ENCODE data around the gene LTC4S. TPM values are rescaled to one million over a fixed set of nuclear protein-coding genes. Genes with fewer than 3 reads are reported as not detected.

Gene LTC4S
- total RNA-seq, 1 experiment from 2014 or later: 2.4 TPM

DNA sequence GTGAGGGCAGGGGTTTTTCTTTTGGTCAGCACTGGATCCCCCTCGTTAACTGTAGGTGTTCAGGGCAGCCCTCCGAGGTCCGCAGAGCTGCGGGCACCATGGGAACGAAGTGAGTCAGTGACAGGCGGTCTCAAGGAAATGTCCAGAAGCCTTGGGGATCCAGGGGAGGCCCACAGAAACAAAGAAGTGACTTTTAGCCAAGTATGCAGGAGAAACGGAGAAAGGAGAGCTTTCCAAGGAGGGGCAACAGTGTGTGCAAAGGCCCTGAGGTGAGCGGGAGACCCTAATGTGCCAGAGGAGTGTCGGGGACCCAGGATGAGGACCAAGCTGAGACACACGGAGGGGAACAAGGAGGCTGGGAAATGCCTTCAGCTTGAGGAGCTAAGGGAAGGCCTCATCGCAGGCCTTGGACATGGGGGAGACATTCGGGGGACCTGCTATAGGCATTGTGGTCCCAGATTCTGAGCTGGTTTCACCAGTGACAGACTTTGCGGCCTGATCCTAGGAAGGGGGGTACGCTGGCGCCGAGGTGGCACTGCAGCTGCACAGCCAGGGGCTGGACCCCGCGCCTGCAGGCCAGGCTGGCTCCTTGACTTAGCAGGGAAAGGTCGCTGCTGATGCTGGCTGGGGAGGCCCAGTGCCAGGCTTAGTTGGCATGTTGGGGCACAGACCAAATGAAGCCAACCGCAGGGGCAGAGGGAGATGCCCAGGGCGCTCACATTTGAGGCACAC lies 3.3 kb downstream of the LTC4S start:
- CTCF ChIA-PET: no interaction called here
- BruUV-seq (replicated peaks): TSS peak; percentile 63
- peaks cover 71% of the 10 kb centered on the region for H3K36me3 Mint-ChIP-seq (ENCODE audit: insufficient read depth, unreplicated experiment)
- H3K27me3 Mint-ChIP-seq (ENCODE audit: insufficient read depth, unreplicated experiment): no peaks in the 10 kb centered on the region
- H3K9me3 Mint-ChIP-seq (ENCODE audit: unreplicated experiment): no peaks in the 10 kb centered on the region
- Histone ChIP-seq H3K4me1 (peaks cover 14% of the 10 kb centered on the region; the same call in 1 of the 2 replicates), H3K9me3 (no peaks in the 10 kb centered on the region), H3K27me3 (replicated peaks; ENCODE audit: control insufficient read depth, insufficient read depth, low read length) (no peaks in the 10 kb centered on the region), H3K36me3 (ENCODE audit: control insufficient read depth, insufficient read depth, low read length) (peaks cover 7% of the 10 kb centered on the region), H3K4me3 (ENCODE audit: low read depth, low read length) (no peak overlapping the region)
- no peak for DNase-seq
- H3K27ac Mint-ChIP-seq (ENCODE audit: unreplicated experiment): peak overlapping the region; percentile 62
- peak overlapping the region; percentile 74 for H3K4me3 Mint-ChIP-seq (ENCODE audit: unreplicated experiment)
- POLR2A ChIA-PET: interaction anchor here (1.3 kb wide), 1 partner anchor 29 kb away, joined by 3 read pairs; no protein-coding TSS in a partner anchor
- H3K4me1 Mint-ChIP-seq (ENCODE audit: low read depth, unreplicated experiment): peaks cover 7% of the 10 kb centered on the region
- TF ChIP-seq, protein P1, sequence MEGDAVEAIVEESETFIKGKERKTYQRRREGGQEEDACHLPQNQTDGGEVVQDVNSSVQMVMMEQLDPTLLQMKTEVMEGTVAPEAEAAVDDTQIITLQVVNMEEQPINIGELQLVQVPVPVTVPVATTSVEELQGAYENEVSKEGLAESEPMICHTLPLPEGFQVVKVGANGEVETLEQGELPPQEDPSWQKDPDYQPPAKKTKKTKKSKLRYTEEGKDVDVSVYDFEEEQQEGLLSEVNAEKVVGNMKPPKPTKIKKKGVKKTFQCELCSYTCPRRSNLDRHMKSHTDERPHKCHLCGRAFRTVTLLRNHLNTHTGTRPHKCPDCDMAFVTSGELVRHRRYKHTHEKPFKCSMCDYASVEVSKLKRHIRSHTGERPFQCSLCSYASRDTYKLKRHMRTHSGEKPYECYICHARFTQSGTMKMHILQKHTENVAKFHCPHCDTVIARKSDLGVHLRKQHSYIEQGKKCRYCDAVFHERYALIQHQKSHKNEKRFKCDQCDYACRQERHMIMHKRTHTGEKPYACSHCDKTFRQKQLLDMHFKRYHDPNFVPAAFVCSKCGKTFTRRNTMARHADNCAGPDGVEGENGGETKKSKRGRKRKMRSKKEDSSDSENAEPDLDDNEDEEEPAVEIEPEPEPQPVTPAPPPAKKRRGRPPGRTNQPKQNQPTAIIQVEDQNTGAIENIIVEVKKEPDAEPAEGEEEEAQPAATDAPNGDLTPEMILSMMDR (IDR thresholded peaks at IDR 0.05; ENCODE audit: insufficient read depth in 1 of 2, low read depth in 1 of 2, low read length in 1 of 2, severe bottlenecking in 1 of 2, unreplicated experiment in 1 of 2): no peak
- intact Hi-C loops (cut with micrococcal nuclease; ENCODE audit: unreplicated experiment): loop anchor here (1.0 to 10.0 kb wide), 2 partner anchors 65 to 122 kb away; partner anchors contain the start of gene MAML1

DNA sequence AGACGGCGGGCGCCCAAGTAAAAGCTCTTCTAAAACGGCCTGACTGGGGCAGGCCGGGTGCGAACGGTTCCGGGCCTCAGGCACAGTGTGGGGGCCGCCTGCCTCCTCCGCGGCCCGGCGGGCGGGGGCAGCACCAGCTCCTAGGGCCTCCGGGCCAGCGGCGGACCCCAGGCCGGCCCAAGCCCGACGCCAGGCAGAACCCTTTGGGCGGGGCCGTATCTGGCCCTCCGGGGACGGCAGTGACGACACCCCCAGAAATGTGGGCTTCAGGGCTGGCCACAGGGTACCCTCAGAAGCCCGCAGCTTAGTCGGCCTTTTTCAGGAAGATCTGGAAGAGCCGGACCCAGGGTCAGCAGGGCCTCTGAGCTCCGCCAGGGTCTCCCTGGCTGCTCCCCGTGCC lies 4.0 kb downstream of the LTC4S start:
- Mint-ChIP-seq H3K9me3 (ENCODE audit: unreplicated experiment) (no peaks in the 10 kb centered on the region), H3K27me3 (ENCODE audit: insufficient read depth, unreplicated experiment) (no peaks in the 10 kb centered on the region), H3K36me3 (ENCODE audit: insufficient read depth, unreplicated experiment) (peaks cover 77% of the 10 kb centered on the region), H3K27ac (ENCODE audit: unreplicated experiment) (no peak overlapping the region), H3K4me1 (ENCODE audit: low read depth, unreplicated experiment) (peaks cover 7% of the 10 kb centered on the region), H3K4me3 (ENCODE audit: unreplicated experiment) (no peak overlapping the region)
- TF ChIP-seq, protein P1 (IDR thresholded peaks at IDR 0.05; ENCODE audit: insufficient read depth in 1 of 2, low read depth in 1 of 2, low read length in 1 of 2, severe bottlenecking in 1 of 2, unreplicated experiment in 1 of 2): no peak
- ChIA-PET POLR2A (no interaction called here), CTCF (interaction anchor here (0.5 kb wide), 1 partner anchor 85 kb away, joined by 3 read pairs; no protein-coding TSS in a partner anchor)
- intact Hi-C loops (cut with micrococcal nuclease; ENCODE audit: unreplicated experiment): loop anchor here (10.0 kb wide), 1 partner anchor 123 kb away; no protein-coding TSS in a partner anchor
- H3K4me3 ChIP-seq (ENCODE audit: low read depth, low read length): no peak overlapping the region
- BruUV-seq (replicated peaks): TSS peak; percentile 18
- H3K27me3 ChIP-seq (replicated peaks; ENCODE audit: control insufficient read depth, insufficient read depth, low read length): no peaks in the 10 kb centered on the region
- peaks cover 10% of the 10 kb centered on the region for H3K36me3 ChIP-seq (ENCODE audit: control insufficient read depth, insufficient read depth, low read length)
- no peaks in the 10 kb centered on the region for H3K9me3 ChIP-seq
- no peak for DNase-seq
- peaks cover 14% of the 10 kb centered on the region; the same call in 1 of the 2 replicates for H3K4me1 ChIP-seq

DNA sequence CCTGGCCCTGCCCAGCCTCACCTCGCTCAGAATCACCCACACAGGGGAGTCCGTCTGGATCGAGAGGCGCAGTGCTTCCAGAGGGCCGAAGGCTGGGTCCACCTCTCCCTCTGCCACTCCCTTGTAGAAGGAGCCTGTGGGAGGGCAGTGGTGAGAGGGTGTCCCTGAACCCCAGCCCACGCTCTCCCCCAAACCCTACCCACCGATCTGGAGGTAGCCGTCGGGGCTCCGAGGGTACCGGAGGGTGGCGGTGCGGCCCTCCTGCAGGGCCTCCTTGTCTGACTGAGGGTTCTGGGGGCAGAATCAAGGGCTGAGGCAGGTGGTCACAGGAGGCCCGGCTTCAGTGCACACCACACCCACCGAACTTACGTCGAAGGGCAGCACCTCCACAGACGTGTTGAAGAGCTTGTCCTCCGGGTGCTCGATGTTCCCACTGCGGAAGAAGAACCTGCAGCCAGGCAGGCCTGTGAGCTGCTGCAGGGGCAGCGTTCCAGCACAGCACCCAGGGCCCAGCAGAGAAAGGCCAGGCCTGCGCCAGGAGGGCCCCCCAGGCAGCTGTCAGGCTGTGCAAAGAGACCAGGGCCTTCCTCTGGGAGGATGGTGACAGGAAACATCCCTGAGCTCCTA lies 4.5 kb downstream of the LTC4S start:
- Histone ChIP-seq H3K27me3 (replicated peaks; ENCODE audit: control insufficient read depth, insufficient read depth, low read length) (no peaks in the 10 kb centered on the region), H3K9me3 (no peaks in the 10 kb centered on the region), H3K4me3 (ENCODE audit: low read depth, low read length) (no peak overlapping the region), H3K36me3 (ENCODE audit: control insufficient read depth, insufficient read depth, low read length) (peaks cover 10% of the 10 kb centered on the region), H3K4me1 (peaks cover 14% of the 10 kb centered on the region; the same call in 1 of the 2 replicates)
- Mint-ChIP-seq H3K27ac (ENCODE audit: unreplicated experiment) (no peak overlapping the region), H3K4me1 (ENCODE audit: low read depth, unreplicated experiment) (peaks cover 7% of the 10 kb centered on the region), H3K36me3 (ENCODE audit: insufficient read depth, unreplicated experiment) (peaks cover 77% of the 10 kb centered on the region), H3K9me3 (ENCODE audit: unreplicated experiment) (no peaks in the 10 kb centered on the region), H3K4me3 (ENCODE audit: unreplicated experiment) (no peak overlapping the region), H3K27me3 (ENCODE audit: insufficient read depth, unreplicated experiment) (no peaks in the 10 kb centered on the region)
- no TSS peak for BruUV-seq (replicated peaks)
- TF ChIP-seq, protein P1 (IDR thresholded peaks at IDR 0.05; ENCODE audit: insufficient read depth in 1 of 2, low read depth in 1 of 2, low read length in 1 of 2, severe bottlenecking in 1 of 2, unreplicated experiment in 1 of 2): no peak
- ChIA-PET POLR2A (no interaction called here), CTCF (interaction anchor here (0.5 kb wide), 1 partner anchor 86 kb away, joined by 3 read pairs; no protein-coding TSS in a partner anchor)
- DNase-seq: no peak
- intact Hi-C loops (cut with micrococcal nuclease; ENCODE audit: unreplicated experiment): loop anchor here (10.0 kb wide), 1 partner anchor 123 kb away; no protein-coding TSS in a partner anchor

Data from Caco-2 (cell line).